WI38 (cell line): ENCODE measurements around the gene ZNF30.

Source experiments
- H3K4me3 ChIP-seq: 2 replicates; pipeline ENCODE4 v1.5.1; 2011; ENCODE audit warnings: low read depth, mild to moderate bottlenecking, control low read depth, low read length
- CTCF ChIP-seq: IDR thresholded peaks from 2 replicates; pipeline ENCODE4 v1.5.1; 2012; ENCODE audit warnings: low read depth, mild to moderate bottlenecking, control low read depth, low read length

ZNF30 gene

GRCh38 chr19:34926685-34927375 lies at the start of gene ZNF30:
Gene ZNF30 (plus strand): TSS chr19:34926903. CDS start chr19:34929948, 3,045 bp downstream.
- peak within 1 kb of the TSS; percentile 73 for H3K4me3 ChIP-seq
- TF ChIP-seq CTCF, result no peak

- TF ChIP-seq CTCF, result no peak
- H3K4me3 ChIP-seq, result no peak overlapping the region
Observed at GRCh38 chr19:34879563-34879962, 47.1 kb upstream of the ZNF30 start.

GRCh38 chr19:34880034-34880433 lies 46.7 kb upstream of the ZNF30 start:
- no peak overlapping the region for H3K4me3 ChIP-seq
- no peak for TF ChIP-seq CTCF

GRCh38 chr19:34881982-34882381 lies 44.7 kb upstream of the ZNF30 start:
- H3K4me3 ChIP-seq, result no peak overlapping the region
- no peak for TF ChIP-seq CTCF

GRCh38 chr19:34888091-34888490 lies 38.6 kb upstream of the ZNF30 start:
- H3K4me3 ChIP-seq, result no peak overlapping the region
- TF ChIP-seq CTCF, result no peak

- TF ChIP-seq CTCF, result no peak
- no peak overlapping the region for H3K4me3 ChIP-seq
Observed at GRCh38 chr19:34900245-34900644, 26.5 kb upstream of the ZNF30 start.

- no peak overlapping the region for H3K4me3 ChIP-seq
- TF ChIP-seq CTCF, result no peak
Observed at GRCh38 chr19:34904664-34905527, 21.8 kb upstream of the ZNF30 start.
